Right lobe of liver (tissue), 4 donors: Measurements from ENCODE around the gene MFSD6.

Source experiments
- CTCF ChIP-seq, 4 donors: fragments of 200-600 bp in 3 of 4; fragments of 450-650 bp in 1 of 4; IDR thresholded peaks; one replicate each; pipeline versions ENCODE4 v1.5.1 to v1.8.0; 2016 to 2022; ENCODE audit warnings: antibody characterized with exemption in 4 of 4, mild to moderate bottlenecking in 2 of 4
- POLR2A ChIP-seq: fragments of 450-650 bp; IDR thresholded peaks from one replicate; pipeline ENCODE4 v1.6.1; 2017; ENCODE audit warnings: antibody characterized with exemption, mild to moderate bottlenecking
- donor health status: DM: no; HTN: no; CAD: no.
- donor health status: DM: no; HTN: no; CAD: no.
- donor health status: DM: no; HTN: yes; CAD: no.

GRCh38 chr2:190446750-190447516, 38.8 kb downstream of the MFSD6 start:
- TF ChIP-seq CTCF (IDR thresholded peaks at IDR 0.05) (no peak), POLR2A (no peak)
